HG02885 (cell line): Measurements from ENCODE around the gene PLCH1.

Experiments
- ATAC-seq: cut with Tn5 transposase; IDR thresholded peaks from one replicate; pipeline ENCODE4 v1.9.1; 2021; ENCODE audit warnings: mild to moderate bottlenecking; ENCODE audit not compliant: unreplicated experiment, poor library complexity

Gene PLCH1

GRCh38 chr3:155329513-155330048, 415.3 kb downstream of the PLCH1 start:
- ATAC-seq = no peak

- ATAC-seq = no peak
These were observed 417.0 kb downstream of the PLCH1 start for GRCh38 chr3:155327871-155328270.

GRCh38 chr3:155327430-155327829, 417.4 kb downstream of the PLCH1 start:
- no peak for ATAC-seq

- no peak for ATAC-seq
These were observed 418.0 kb downstream of the PLCH1 start for GRCh38 chr3:155326901-155327300.

- no peak for ATAC-seq
These were observed 418.6 kb downstream of the PLCH1 start for GRCh38 chr3:155326244-155326643.
